Kidney (tissue), 14 donors: ENCODE measurements around the gene TENT5C. TPM values are rescaled to one million over a fixed set of nuclear protein-coding genes. Genes with fewer than 3 reads are reported as not detected.

Source experiments
- DNase-seq, 5 donors: peaks; one replicate each; pipeline ENCODE4 v3.0.0-alpha.2; 2013 to 2020
- FAIRE-seq: peaks from 2 replicates; lab custom pipeline; 2012; peaks lifted over from hg19 to GRCh38; lab: Jason Lieb, UNC
- H3K27ac ChIP-seq, 2 donors: one replicate each; pipeline ENCODE4 v1.7.0; 2013; ENCODE audit warnings: low read depth in 2 of 2, low read length in 2 of 2, inconsistent platforms in 1 of 2
- H3K27me3 ChIP-seq: one replicate; pipeline ENCODE4 v1.7.1; 2013; ENCODE audit warnings: low read length, inconsistent platforms; ENCODE audit not compliant: control insufficient read depth, insufficient read depth
- H3K36me3 ChIP-seq, 3 donors: one replicate each; pipeline versions ENCODE4 v1.7.0 to v1.7.1; 2013; ENCODE audit warnings: low read length in 3 of 3, control low read depth in 1 of 3, inconsistent platforms in 1 of 3; ENCODE audit not compliant: insufficient read depth in 3 of 3, control insufficient read depth in 2 of 3
- H3K4me1 ChIP-seq, 3 donors: one replicate each; pipeline versions ENCODE4 v1.7.0 to v1.7.1; 2013; ENCODE audit warnings: low read length in 3 of 3, inconsistent platforms in 1 of 3, low read depth in 1 of 3; ENCODE audit not compliant: control insufficient read depth in 2 of 3, insufficient read depth in 2 of 3
- H3K4me3 ChIP-seq, 3 donors: one replicate each; pipeline versions ENCODE4 v1.7.0 to v1.8.1; 2013; ENCODE audit warnings: low read length in 3 of 3, control low read depth in 1 of 3, inconsistent platforms in 1 of 3
- H3K9ac ChIP-seq, 3 donors: one replicate each; pipeline versions ENCODE4 v1.7.0 to v1.7.1; 2013; ENCODE audit warnings: low read length in 3 of 3, control low read depth in 1 of 3, inconsistent platforms in 1 of 3
- H3K9me3 ChIP-seq, 3 donors: one replicate each; pipeline versions ENCODE4 v1.7.0 to v1.7.1; 2013; ENCODE audit warnings: low read length in 3 of 3, control low read depth in 1 of 3, inconsistent platforms in 1 of 3; ENCODE audit not compliant: control insufficient read depth in 2 of 3, insufficient read depth in 1 of 3
- intact Hi-C: fragments of 100-400 bp; cut with DNase I; formaldehyde crosslinking; loops from one replicate; pipeline ENCODE4 v1.11.1; 2022
- polyA plus RNA-seq: library from polyadenylated mRNA; stranded (reverse); fragments of 350-450 nt; fragmentation: Illumina TruSeq; extraction: RNeasy Lipid Tissue Mini Kit (QIAGEN cat#74804); gene quantifications from one replicate; pipeline ENCODE4 v1.2.3, GENCODE V29; 2014; ENCODE audit warnings: low read depth, low replicate concordance; ENCODE audit not compliant: insufficient read depth
- total RNA-seq: library from RNA; stranded (reverse); fragmentation: NEBNext Ultra II Directional; extraction: Animal tissue kit (Norgen Biotek cat#: 25700); gene quantifications from one replicate; pipeline ENCODE4 v1.2.1, GENCODE V29; 2021
- TF ChIP-seq, protein P1 (sequence below): IDR thresholded peaks from 3 replicates; pipeline ENCODE4 v1.5.1; 2012; ENCODE audit warnings: mild to moderate bottlenecking, moderate library complexity, borderline replicate concordance; ENCODE audit not compliant: insufficient read depth; ENCODE audit errors: extremely low read depth
- donor health status: control.
- donor health status: control.
- donor health status: control.
- donor health status: control.
- donor health status: control.
- donor health status: DM: yes; HTN: yes; CAD: no.
- donor health status: Normal renal cell carcinoma (clear cell type).

Gene TENT5C
- total and polyA plus RNA-seq, 2 donors from 2014 or later: 6.1 to 22.2 TPM

DNA sequence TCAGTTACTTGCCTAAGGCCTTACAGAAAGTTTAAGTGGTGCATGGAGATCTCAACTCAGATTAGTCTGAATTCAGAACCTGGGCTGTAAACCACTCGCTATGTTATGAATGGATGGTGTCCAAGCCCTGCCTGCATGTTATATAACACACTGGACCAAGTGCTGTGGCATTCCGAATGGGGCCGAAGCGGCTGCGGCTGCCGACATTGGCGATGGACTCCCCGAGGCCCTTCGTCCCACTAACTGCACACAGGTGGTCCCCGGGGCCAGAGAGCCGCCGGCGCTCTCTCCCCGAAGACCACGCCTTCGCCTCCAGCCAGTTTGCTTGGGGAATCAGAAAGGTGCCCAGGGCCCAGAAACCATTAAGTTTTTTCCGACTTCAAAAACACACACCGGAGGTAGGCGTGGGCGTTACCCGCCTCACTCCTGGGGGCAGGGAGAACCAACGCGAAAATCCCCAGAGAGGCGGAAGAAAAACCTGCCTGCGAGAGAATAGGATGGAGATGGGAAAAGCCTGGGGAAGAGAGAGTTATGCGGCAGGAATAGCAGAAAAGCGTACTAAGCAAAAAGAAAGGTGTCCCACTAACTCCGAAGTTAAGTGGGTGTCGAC, 579 bp upstream of the TENT5C start:
- H3K4me3 ChIP-seq: peak overlapping the region; percentile 88 to 93 (median 90)
- no peaks in the 10 kb centered on the region for H3K36me3 ChIP-seq
- H3K9me3 ChIP-seq: no peaks in the 10 kb centered on the region
- FAIRE-seq (no peak), DNase-seq (peak in 1 of 5 donors; percentile 88)
- intact Hi-C loops: no loop called here
- H3K27me3 ChIP-seq: no peaks in the 10 kb centered on the region
- TF ChIP-seq, protein P1, sequence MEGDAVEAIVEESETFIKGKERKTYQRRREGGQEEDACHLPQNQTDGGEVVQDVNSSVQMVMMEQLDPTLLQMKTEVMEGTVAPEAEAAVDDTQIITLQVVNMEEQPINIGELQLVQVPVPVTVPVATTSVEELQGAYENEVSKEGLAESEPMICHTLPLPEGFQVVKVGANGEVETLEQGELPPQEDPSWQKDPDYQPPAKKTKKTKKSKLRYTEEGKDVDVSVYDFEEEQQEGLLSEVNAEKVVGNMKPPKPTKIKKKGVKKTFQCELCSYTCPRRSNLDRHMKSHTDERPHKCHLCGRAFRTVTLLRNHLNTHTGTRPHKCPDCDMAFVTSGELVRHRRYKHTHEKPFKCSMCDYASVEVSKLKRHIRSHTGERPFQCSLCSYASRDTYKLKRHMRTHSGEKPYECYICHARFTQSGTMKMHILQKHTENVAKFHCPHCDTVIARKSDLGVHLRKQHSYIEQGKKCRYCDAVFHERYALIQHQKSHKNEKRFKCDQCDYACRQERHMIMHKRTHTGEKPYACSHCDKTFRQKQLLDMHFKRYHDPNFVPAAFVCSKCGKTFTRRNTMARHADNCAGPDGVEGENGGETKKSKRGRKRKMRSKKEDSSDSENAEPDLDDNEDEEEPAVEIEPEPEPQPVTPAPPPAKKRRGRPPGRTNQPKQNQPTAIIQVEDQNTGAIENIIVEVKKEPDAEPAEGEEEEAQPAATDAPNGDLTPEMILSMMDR: no peak
- peak overlapping the region; percentile 88 to 92 for H3K27ac ChIP-seq
- H3K4me1 ChIP-seq: peaks cover 0 to 9% (median 8%) of the 10 kb centered on the region in 3 donors
- H3K9ac ChIP-seq: peak overlapping the region; percentile 78 to 92 (median 88)

DNA sequence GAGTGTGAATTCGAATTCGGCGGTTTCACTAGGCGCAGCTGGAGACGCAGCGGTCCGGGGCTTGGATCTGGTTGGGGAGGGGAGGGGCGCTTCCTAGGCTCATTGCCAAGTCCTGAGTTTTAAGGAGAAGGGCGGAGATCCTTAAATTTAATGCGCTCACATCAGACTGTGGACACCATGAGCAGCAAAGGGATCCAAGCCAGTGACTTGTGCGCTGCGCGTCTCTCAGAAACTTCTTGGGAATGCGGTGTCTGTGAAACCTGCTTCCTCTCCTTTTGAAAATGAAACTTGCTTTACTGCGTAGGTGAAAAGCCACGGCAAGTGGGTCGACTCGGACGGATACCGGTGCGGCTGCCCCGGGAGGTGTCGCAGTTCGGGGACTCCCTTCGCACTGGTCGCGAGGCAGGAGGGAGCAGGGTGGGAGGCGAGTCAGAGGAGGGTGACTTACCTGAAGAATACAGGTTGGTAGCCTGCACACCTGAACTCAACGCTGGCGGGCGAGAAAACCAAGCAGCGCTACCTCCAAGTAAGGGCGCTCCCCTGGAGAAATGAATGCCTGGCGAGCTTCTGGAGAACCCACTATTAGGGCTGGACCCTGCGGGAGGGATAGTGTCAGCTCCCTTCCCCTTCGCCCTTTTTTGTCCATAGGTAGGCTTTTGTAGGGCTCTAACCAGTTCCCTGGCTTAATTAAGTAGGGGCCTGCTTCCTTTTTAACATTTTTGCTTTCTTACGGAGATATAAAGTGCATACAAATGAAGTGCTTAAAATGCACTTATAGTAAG, 992 bp downstream of the TENT5C start:
- Histone ChIP-seq H3K27ac (peak overlapping the region; percentile 78 to 82), H3K4me3 (peak overlapping the region; percentile 77 to 91 (median 82)), H3K4me1 (peaks cover 0 to 9% (median 8%) of the 10 kb centered on the region in 3 donors), H3K36me3 (no peaks in the 10 kb centered on the region), H3K27me3 (no peaks in the 10 kb centered on the region), H3K9ac (peak overlapping the region; percentile 49 to 83 (median 76)), H3K9me3 (no peaks in the 10 kb centered on the region)
- intact Hi-C loops: no loop called here
- TF ChIP-seq, protein P1: no peak
- DNase-seq (peak; percentile 56 to 87 (median 66)), FAIRE-seq (no peak)

DNA sequence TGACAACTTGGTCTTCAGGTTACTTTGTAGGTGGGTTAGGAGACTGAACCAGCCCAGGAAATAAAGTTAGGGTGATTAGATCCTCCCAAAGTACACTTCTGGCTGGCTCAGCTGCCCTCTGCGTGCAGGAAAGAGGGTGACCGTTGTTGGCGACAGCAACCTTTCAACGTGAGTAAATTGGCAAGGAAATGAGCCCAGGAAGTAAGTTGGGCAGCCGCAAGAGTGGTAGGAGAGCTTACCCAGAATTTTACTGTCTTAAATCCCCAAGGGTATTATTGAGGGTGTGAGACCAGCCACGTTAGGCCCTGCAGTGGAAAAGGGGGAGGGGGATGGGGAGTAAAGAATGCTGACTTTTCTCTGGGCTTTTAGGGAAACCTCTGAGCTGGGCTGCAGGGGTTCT, 1.6 kb downstream of the TENT5C start:
- Histone ChIP-seq H3K9ac (peak overlapping the region in 1 of 3 donors; percentile 83), H3K27me3 (no peaks in the 10 kb centered on the region), H3K36me3 (no peaks in the 10 kb centered on the region), H3K27ac (peak overlapping the region; percentile 78 to 82), H3K9me3 (no peaks in the 10 kb centered on the region), H3K4me1 (peaks cover 0 to 10% (median 8%) of the 10 kb centered on the region in 3 donors), H3K4me3 (peak overlapping the region in 2 of 3 donors; percentile 82 to 91)
- FAIRE-seq: no peak
- no peak for DNase-seq
- intact Hi-C loops: no loop called here
- TF ChIP-seq, protein P1: no peak
